ENCODE measurements around the gene VTN. TPM values are rescaled to one million over a fixed set of nuclear protein-coding genes. Genes with fewer than 3 reads are reported as not detected.

Gene VTN
- total and polyA plus RNA-seq, 2 donors (not counting 1 experiment from before 2014, with no cell fraction given) = 0.34 to 0.36 TPM

DNA sequence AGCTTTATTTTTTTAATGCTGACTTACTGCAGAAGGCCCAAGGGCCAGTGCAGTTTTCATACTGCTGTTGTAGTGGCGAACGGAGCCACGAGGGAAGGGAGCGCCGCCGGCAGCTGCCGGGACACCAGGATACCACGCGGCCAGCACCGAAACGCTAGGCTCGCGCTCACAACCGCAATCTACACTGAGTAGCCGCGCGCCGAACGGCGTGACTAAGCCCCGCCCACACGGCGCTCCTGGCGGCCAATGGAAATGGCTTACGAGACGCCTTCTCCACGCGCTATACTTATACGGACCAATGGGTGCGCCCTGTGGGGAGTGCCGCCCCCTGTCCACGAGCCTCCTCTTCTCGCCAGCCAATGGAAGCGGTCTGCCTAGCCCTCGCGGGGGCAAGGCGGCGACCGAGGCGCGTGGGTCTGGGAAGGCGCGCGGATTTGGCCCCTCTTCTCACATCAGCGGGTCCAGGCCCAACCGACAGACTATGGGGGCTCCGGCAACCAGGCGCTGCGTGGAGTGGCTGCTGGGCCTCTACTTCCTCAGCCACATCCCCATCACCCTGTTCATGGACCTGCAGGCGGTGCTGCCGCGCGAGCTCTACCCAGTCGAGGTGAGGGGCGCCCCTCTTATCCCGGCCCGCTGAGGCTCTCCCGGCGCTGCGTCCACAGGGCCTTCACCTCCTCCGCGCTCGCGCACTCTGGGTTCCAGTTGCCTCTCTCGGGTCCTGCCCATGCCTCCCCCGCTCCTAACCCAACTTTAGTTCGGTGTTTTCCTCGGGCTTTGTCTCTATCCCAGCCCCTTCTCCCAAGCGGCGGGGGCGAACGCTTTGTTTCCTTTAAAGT, 51.1 kb downstream of the VTN start, which contains the start of gene TMEM97:
TMEM97 (plus strand) TSS at position 442 of the 839 bp plus-strand sequence; CDS start at position 482, 40 bp downstream.
- H3K27ac ChIP-seq (ENCODE audit: low read length in 2 of 2) = peak within 1 kb of the TSS; percentile 8 to 37
- H3K9me3 ChIP-seq (ENCODE audit: control extremely low read depth in 1 of 3, control insufficient read depth in 2 of 3, insufficient read depth in 1 of 3, low read length in 2 of 3) = no peaks in the 10 kb centered on the region
- Mint-ChIP-seq H3K4me3 (peak within 1 kb of the TSS; percentile 88), H3K27me3 (no peaks in the 10 kb centered on the region), H3K4me1 (peaks cover 22% of the 10 kb centered on the region), H3K9me3 (ENCODE audit: insufficient read depth) (no peaks in the 10 kb centered on the region), H3K27ac (peak within 1 kb of the TSS; percentile 88)
- peak within 1 kb of the TSS; percentile 83 for H2AFZ ChIP-seq (ENCODE audit: insufficient read depth, low read depth, low read length, poor library complexity, severe bottlenecking)
- POLR2A ChIA-PET = interaction anchor here (0.6 to 2.1 kb wide), 3 partner anchors 16 to 1030 kb away, joined by 3 to 6 read pairs (median 3); partner anchors contain the start of genes IFT20, POLDIP2 and TNFAIP1
- peak within 1 kb of the TSS; percentile 49 to 83 (median 67) for H3K4me3 ChIP-seq (ENCODE audit: control extremely low read depth in 1 of 5, extremely low read depth in 1 of 5, insufficient read depth in 1 of 5, low read depth in 2 of 5, low read length in 4 of 5)
- CTCF ChIA-PET = interaction anchor here (0.7 to 2.1 kb wide), 3 partner anchors 17 to 98 kb away, joined by 3 to 10 read pairs (median 7); partner anchors contain the start of genes IFT20 and TNFAIP1
- H3K4me1 ChIP-seq (ENCODE audit: control insufficient read depth in 2 of 2, insufficient read depth in 2 of 2, low read length in 2 of 2) = peaks cover 13 to 22% of the 10 kb centered on the region in 2 donors
- peak; percentile 96 for DNase-seq
- peak; percentile 99 for ATAC-seq (ENCODE audit: low read depth)
- no peaks in the 10 kb centered on the region for H3K36me3 ChIP-seq (replicated peaks in 1 of 2; ENCODE audit: control extremely low read depth in 1 of 2, control insufficient read depth in 1 of 2, extremely low read depth in 1 of 2, insufficient read depth in 2 of 2, low read length in 1 of 2)
- H3K27me3 ChIP-seq (replicated peaks in 1 of 4; ENCODE audit: control extremely low read depth in 1 of 4, control insufficient read depth in 3 of 4, insufficient read depth in 4 of 4, low read length in 3 of 4) = no peaks in the 10 kb centered on the region
- under 1% methylated on average over 66 of the region's 72 CpGs for WGBS (ENCODE audit: insufficient coverage)
- H3K79me2 ChIP-seq (ENCODE audit: control insufficient read depth, insufficient read depth, low read length) = no peaks in the 10 kb centered on the region
- peak within 1 kb of the TSS; percentile 78 for H3K9ac ChIP-seq (ENCODE audit: low read length)
- H3K4me2 ChIP-seq (replicated peaks; ENCODE audit: low read depth, low read length, poor library complexity, severe bottlenecking) = peak within 1 kb of the TSS; percentile 88
- TF ChIP-seq EZH2 (IDR thresholded peaks at IDR 0.05; ENCODE audit: borderline replicate concordance, insufficient read depth, low read depth, low read length, poor library complexity, severe bottlenecking) (no peak), CTCF (IDR thresholded peaks at IDR 0.05) (no peak)
- intact Hi-C loops (cut with micrococcal nuclease) = loop anchor here (1.0 to 5.0 kb wide), 5 partner anchors 16 to 278 kb away; partner anchors contain the start of genes IFT20, POLDIP2, SARM1 and TNFAIP1
- H4K20me1 ChIP-seq (ENCODE audit: control insufficient read depth, insufficient read depth, low read length, poor library complexity, severe bottlenecking) = no peaks in the 10 kb centered on the region
